ENCODE results near the gene DSE. TPM values are rescaled to one million over a fixed set of nuclear protein-coding genes. Genes with fewer than 3 reads are reported as not detected.
A peak's percentile ranks its signal among the peaks of the same experiment; 100 is the strongest.

The DSE gene
- polyA plus RNA-seq, 6 donors from 2014 or later, result 6.9 to 28.5 (median 21.2) TPM

GRCh38 chr6:116412270-116412669, 41.5 kb downstream of the DSE start:
- no peak for ATAC-seq (ENCODE audit: low read depth in 2 of 2)
- Mint-ChIP-seq H3K36me3 (no peaks in the 10 kb centered on the region), H3K27me3 (no peaks in the 10 kb centered on the region), H3K27ac (peak overlapping the region in 5 of 6 donors; percentile 0 to 92 (median 65)), H3K4me1 (peaks cover 41 to 67% (median 62%) of the 10 kb centered on the region in 3 donors), H3K9me3 (peaks cover 0 to 1% (median 0%) of the 10 kb centered on the region in 7 donors), H3K4me3 (peak overlapping the region in 2 of 8 donors; percentile 12 to 78)
- DNase-seq, result no peak

GRCh38 chr6:116413357-116413756, 42.6 kb downstream of the DSE start:
- H3K27ac Mint-ChIP-seq, result peak overlapping the region in 1 of 6 donors; percentile 57

GRCh38 chr6:116417661-116418060, 46.9 kb downstream of the DSE start:
- Mint-ChIP-seq H3K36me3 (no peaks in the 10 kb centered on the region), H3K4me3 (no peak overlapping the region), H3K27ac (no peak overlapping the region), H3K27me3 (no peaks in the 10 kb centered on the region), H3K4me1 (peaks cover 3 to 29% (median 16%) of the 10 kb centered on the region in 3 donors), H3K9me3 (peaks cover 0 to 1% (median 0%) of the 10 kb centered on the region in 7 donors)
- DNase-seq, result no peak
- ATAC-seq (ENCODE audit: low read depth in 2 of 2), result no peak

More at GRCh38 chr6:116413357-116413756, 42.6 kb downstream of the DSE start:
- DNase-seq, result no peak
- Mint-ChIP-seq H3K27me3 (no peaks in the 10 kb centered on the region), H3K9me3 (peaks cover 0 to 1% (median 0%) of the 10 kb centered on the region in 7 donors), H3K36me3 (no peaks in the 10 kb centered on the region), H3K4me3 (no peak overlapping the region), H3K4me1 (peaks cover 33 to 61% (median 51%) of the 10 kb centered on the region in 3 donors)
- no peak for ATAC-seq (ENCODE audit: low read depth in 2 of 2)

GRCh38 chr6:116419069-116419786, 48.5 kb downstream of the DSE start:
- H3K27ac Mint-ChIP-seq, result peak overlapping the region in 2 of 6 donors; percentile 28 to 69
- no peak overlapping the region for H3K4me3 Mint-ChIP-seq
- no peaks in the 10 kb centered on the region for H3K36me3 Mint-ChIP-seq
- no peaks in the 10 kb centered on the region for H3K27me3 Mint-ChIP-seq
- ATAC-seq (ENCODE audit: low read depth in 2 of 2), result no peak
- DNase-seq, result no peak
- peaks cover 0 to 25% (median 13%) of the 10 kb centered on the region in 3 donors for H3K4me1 Mint-ChIP-seq
- H3K9me3 Mint-ChIP-seq, result peaks cover 0 to 1% (median 0%) of the 10 kb centered on the region in 7 donors

GRCh38 chr6:116420341-116420740, 49.6 kb downstream of the DSE start:
- Mint-ChIP-seq H3K9me3 (peaks cover 0 to 1% (median 0%) of the 10 kb centered on the region in 7 donors), H3K36me3 (no peaks in the 10 kb centered on the region), H3K27me3 (no peaks in the 10 kb centered on the region), H3K27ac (no peak overlapping the region), H3K4me3 (no peak overlapping the region), H3K4me1 (peaks cover 0 to 20% (median 12%) of the 10 kb centered on the region in 3 donors)
- ATAC-seq (ENCODE audit: low read depth in 2 of 2) (no peak), DNase-seq (no peak)

GRCh38 chr6:116422238-116422637, 51.5 kb downstream of the DSE start:
- ATAC-seq (ENCODE audit: low read depth in 2 of 2) (no peak), DNase-seq (no peak)
- H3K4me1 Mint-ChIP-seq, result peaks cover 0 to 12% (median 6%) of the 10 kb centered on the region in 3 donors
- H3K4me3 Mint-ChIP-seq, result no peak overlapping the region
- H3K27ac Mint-ChIP-seq, result no peak overlapping the region
- no peaks in the 10 kb centered on the region for H3K9me3 Mint-ChIP-seq
- H3K36me3 Mint-ChIP-seq, result peaks cover 0 to under 1% of the 10 kb centered on the region in 2 donors
- no peaks in the 10 kb centered on the region for H3K27me3 Mint-ChIP-seq

- Mint-ChIP-seq H3K27me3 (no peaks in the 10 kb centered on the region), H3K9me3 (no peaks in the 10 kb centered on the region), H3K4me3 (no peak overlapping the region), H3K36me3 (peaks cover 5 to 14% of the 10 kb centered on the region in 2 donors), H3K27ac (no peak overlapping the region), H3K4me1 (peaks cover 0 to 1% (median under 1%) of the 10 kb centered on the region in 3 donors)
- DNase-seq (no peak), ATAC-seq (ENCODE audit: low read depth in 2 of 2) (no peak)
Measured at GRCh38 chr6:116424001-116424400, 53.3 kb downstream of the DSE start.

GRCh38 chr6:116426551-116426950, 55.8 kb downstream of the DSE start:
- H3K36me3 Mint-ChIP-seq, result peaks cover 7 to 15% of the 10 kb centered on the region in 2 donors
- DNase-seq, result no peak
- no peaks in the 10 kb centered on the region for H3K27me3 Mint-ChIP-seq
- H3K27ac Mint-ChIP-seq, result no peak overlapping the region
- no peak overlapping the region for H3K4me3 Mint-ChIP-seq
- H3K9me3 Mint-ChIP-seq, result no peaks in the 10 kb centered on the region
- no peaks in the 10 kb centered on the region for H3K4me1 Mint-ChIP-seq
- ATAC-seq (ENCODE audit: low read depth in 2 of 2), result no peak

GRCh38 chr6:116429111-116429510, 58.4 kb downstream of the DSE start:
- Mint-ChIP-seq H3K27ac (peak overlapping the region in 2 of 6 donors; percentile 10 to 24), H3K9me3 (no peaks in the 10 kb centered on the region), H3K36me3 (peaks cover 15 to 20% of the 10 kb centered on the region in 2 donors), H3K4me3 (no peak overlapping the region), H3K27me3 (no peaks in the 10 kb centered on the region), H3K4me1 (no peaks in the 10 kb centered on the region)
- no peak for ATAC-seq (ENCODE audit: low read depth in 2 of 2)
- DNase-seq, result no peak

GRCh38 chr6:116430860-116431259, 60.1 kb downstream of the DSE start:
- peaks cover 15 to 22% of the 10 kb centered on the region in 2 donors for H3K36me3 Mint-ChIP-seq
- no peaks in the 10 kb centered on the region for H3K27me3 Mint-ChIP-seq
- H3K4me3 Mint-ChIP-seq, result no peak overlapping the region
- peaks cover 0 to 4% (median 0%) of the 10 kb centered on the region in 3 donors for H3K4me1 Mint-ChIP-seq
- H3K9me3 Mint-ChIP-seq, result no peaks in the 10 kb centered on the region
- H3K27ac Mint-ChIP-seq, result no peak overlapping the region
- DNase-seq (no peak), ATAC-seq (ENCODE audit: low read depth in 2 of 2) (no peak)

GRCh38 chr6:116431964-116432595, 61.3 kb downstream of the DSE start:
- no peaks in the 10 kb centered on the region for H3K27me3 Mint-ChIP-seq
- peaks cover 15 to 27% of the 10 kb centered on the region in 2 donors for H3K36me3 Mint-ChIP-seq
- DNase-seq (no peak), ATAC-seq (ENCODE audit: low read depth in 2 of 2) (no peak)
- peaks cover 0 to 7% (median 4%) of the 10 kb centered on the region in 3 donors for H3K4me1 Mint-ChIP-seq
- H3K27ac Mint-ChIP-seq, result no peak overlapping the region
- H3K9me3 Mint-ChIP-seq, result no peaks in the 10 kb centered on the region
- H3K4me3 Mint-ChIP-seq, result no peak overlapping the region

- Mint-ChIP-seq H3K4me3 (no peak overlapping the region), H3K9me3 (no peaks in the 10 kb centered on the region), H3K27ac (no peak overlapping the region), H3K27me3 (no peaks in the 10 kb centered on the region), H3K36me3 (peaks cover 15 to 20% of the 10 kb centered on the region in 2 donors), H3K4me1 (peaks cover 0 to 7% (median 4%) of the 10 kb centered on the region in 3 donors)
- ATAC-seq (ENCODE audit: low read depth in 2 of 2) (no peak), DNase-seq (no peak)
Measured at GRCh38 chr6:116433206-116433712, 62.5 kb downstream of the DSE start.

- Mint-ChIP-seq H3K4me3 (no peak overlapping the region), H3K4me1 (peaks cover 4 to 9% (median 7%) of the 10 kb centered on the region in 3 donors), H3K27me3 (no peaks in the 10 kb centered on the region), H3K9me3 (no peaks in the 10 kb centered on the region), H3K36me3 (peaks cover 8 to 12% of the 10 kb centered on the region in 2 donors), H3K27ac (no peak overlapping the region)
- no peak for ATAC-seq (ENCODE audit: low read depth in 2 of 2)
- no peak for DNase-seq
Measured at GRCh38 chr6:116434056-116434725, 63.4 kb downstream of the DSE start.
